Measurements from ENCODE around the gene DAAM2. TPM values are rescaled to one million over a fixed set of nuclear protein-coding genes. Genes with fewer than 3 reads are reported as not detected.
A peak's percentile ranks its signal among the peaks of the same experiment; 100 is the strongest.

The DAAM2 gene
- total and polyA plus RNA-seq, 8 donors: 9.3 to 78.8 (median 19.3) TPM

- intact Hi-C loops (cut with DNase I; ENCODE audit: low total_unique reads): no loop called here
- Histone ChIP-seq H3K9me3 (no peaks in the 10 kb centered on the region), H3K4me1 (peaks cover 0 to 11% (median 7%) of the 10 kb centered on the region in 4 donors), H3K27ac (peak overlapping the region in 3 of 5 donors; percentile 36 to 65 (median 59)), H3K4me3 (no peak overlapping the region), H3K27me3 (no peaks in the 10 kb centered on the region), H3K36me3 (no peaks in the 10 kb centered on the region)
- 33 to 78% (median 61%) methylated on average over 3 of the region's 3 CpGs for WGBS, 5 donors
- DNase-seq: no peak
- TF ChIP-seq POLR2AphosphoS5 (IDR thresholded peaks at IDR 0.05): peak in 1 of 3 donors; percentile 10
- TF ChIP-seq CTCF (IDR thresholded peaks at IDR 0.05): no peak
These were observed 38.5 kb upstream of the DAAM2 start for GRCh38 chr6:39753725-39754045.

- peaks cover 0 to 11% (median 7%) of the 10 kb centered on the region in 4 donors for H3K4me1 ChIP-seq
- no peaks in the 10 kb centered on the region for H3K36me3 ChIP-seq
- intact Hi-C loops (cut with DNase I; ENCODE audit: low total_unique reads): no loop called here
- peak in 1 of 2 donors; percentile 31 for DNase-seq
- no peaks in the 10 kb centered on the region for H3K27me3 ChIP-seq
- H3K4me3 ChIP-seq: no peak overlapping the region
- TF ChIP-seq EP300 (IDR thresholded peaks at IDR 0.05): no peak
- no peak for TF ChIP-seq CTCF (IDR thresholded peaks at IDR 0.05)
- no peak for TF ChIP-seq POLR2AphosphoS5 (IDR thresholded peaks at IDR 0.05)
- no peaks in the 10 kb centered on the region for H3K9me3 ChIP-seq
- H3K27ac ChIP-seq: peak overlapping the region in 3 of 5 donors; percentile 36 to 65 (median 59)
- 72 to 83% (median 82%) methylated on average over 5 of the region's 5 CpGs for WGBS, 5 donors
These were observed 37.6 kb upstream of the DAAM2 start for GRCh38 chr6:39754514-39755115.

- WGBS, 5 donors: 21 to 53% (median 29%) methylated on average over 1 of the region's 1 CpG
- Histone ChIP-seq H3K4me1 (peaks cover 0 to 11% (median 8%) of the 10 kb centered on the region in 4 donors), H3K9me3 (no peaks in the 10 kb centered on the region), H3K4me3 (no peak overlapping the region), H3K27ac (no peak overlapping the region), H3K36me3 (no peaks in the 10 kb centered on the region), H3K27me3 (no peaks in the 10 kb centered on the region)
- no peak for DNase-seq
- intact Hi-C loops (cut with DNase I; ENCODE audit: low total_unique reads): no loop called here
- TF ChIP-seq EP300 (IDR thresholded peaks at IDR 0.05): no peak
- no peak for TF ChIP-seq CTCF (IDR thresholded peaks at IDR 0.05)
- TF ChIP-seq POLR2A (IDR thresholded peaks at IDR 0.05): no peak
- no peak for TF ChIP-seq POLR2AphosphoS5 (IDR thresholded peaks at IDR 0.05)
These were observed 36.9 kb upstream of the DAAM2 start for GRCh38 chr6:39755231-39755630.

GRCh38 chr6:39756582-39756981, 35.6 kb upstream of the DAAM2 start:
- no peak for DNase-seq

More at GRCh38 chr6:39756582-39756981, 35.6 kb upstream of the DAAM2 start:
- no peaks in the 10 kb centered on the region for H3K36me3 ChIP-seq
- H3K4me1 ChIP-seq: peaks cover 0 to 17% (median 9%) of the 10 kb centered on the region in 4 donors
- intact Hi-C loops (cut with DNase I; ENCODE audit: low total_unique reads): no loop called here
- H3K27ac ChIP-seq: no peak overlapping the region
- 88 to 100% (median 95%) methylated on average over 2 of the region's 2 CpGs for WGBS, 5 donors
- no peaks in the 10 kb centered on the region for H3K9me3 ChIP-seq
- TF ChIP-seq EP300 (IDR thresholded peaks at IDR 0.05): no peak
- TF ChIP-seq CTCF (IDR thresholded peaks at IDR 0.05): no peak
- no peak for TF ChIP-seq POLR2AphosphoS5 (IDR thresholded peaks at IDR 0.05)
- TF ChIP-seq POLR2A (IDR thresholded peaks at IDR 0.05): no peak
- no peaks in the 10 kb centered on the region for H3K27me3 ChIP-seq
- H3K4me3 ChIP-seq: no peak overlapping the region

Data from stomach (tissue), 9 donors.